K562 (cell line): ENCODE measurements around the gene CCNB1IP1. TPM values are rescaled to one million over a fixed set of nuclear protein-coding genes. Genes with fewer than 3 reads are reported as not detected.

Source experiments
- CC2D1A ChIP-seq: fragments of 450-650 bp; IDR thresholded peaks from 2 replicates; pipeline ENCODE4 v1.6.1; 2017; ENCODE audit warnings: mild to moderate bottlenecking
- CREB5 ChIP-seq: fragments of 250-450 bp; sonication (Bioruptor Pico); IDR thresholded peaks from 2 replicates; pipeline ENCODE4 v1.5.0; 2020; ENCODE audit warnings: mild to moderate bottlenecking
- DACH1 ChIP-seq: fragments of 450-650 bp; IDR thresholded peaks from 2 replicates; pipeline ENCODE4 v1.6.1; 2018; ENCODE audit not compliant: partially characterized antibody
- EP300 ChIP-seq: IDR thresholded peaks from 2 replicates; pipeline ENCODE4 v1.6.1; 2012; ENCODE audit warnings: low read length, improper control_type of control experiment
- ETS1 ChIP-seq: conservative IDR thresholded peaks from 2 replicates; pipeline ENCODE4 v1.6.1; 2011; ENCODE audit warnings: low read depth, mild to moderate bottlenecking, low read length; ENCODE audit not compliant: control insufficient read depth
- FOXK1 ChIP-seq: sonication (generic); formaldehyde crosslinking; IDR thresholded peaks from 2 replicates; pipeline ENCODE4 v1.8.0; 2022; ENCODE audit warnings: missing genetic modification reagents, mild to moderate bottlenecking, borderline replicate concordance
- FUS ChIP-seq: fragments of 200-400 bp; formaldehyde crosslinking; optimal IDR thresholded peaks from 2 replicates; pipeline ENCODE3; 2017; ENCODE audit warnings: low read depth, low read length
- MCM7 ChIP-seq, 2 experiments: fragments of 450-650 bp; IDR thresholded peaks; 2 replicates each; pipeline ENCODE4 v1.6.1; 2016 to 2018
- MECOM ChIP-seq: fragments of 250-450 bp; sonication (Bioruptor Pico); IDR thresholded peaks from 2 replicates; pipeline ENCODE4 v1.8.0; 2022; ENCODE audit warnings: inconsistent platforms
- MEF2A ChIP-seq: IDR thresholded peaks from 2 replicates; pipeline ENCODE4 v1.6.1; 2011; ENCODE audit warnings: low read depth, mild to moderate bottlenecking, low read length, moderate library complexity; ENCODE audit not compliant: control insufficient read depth
- MLX ChIP-seq, 2 experiments: fragments of 450-650 bp in 1 of 2; sonication (generic) in 1 of 2; formaldehyde crosslinking; conservative IDR thresholded peaks; 2 replicates each; pipeline versions ENCODE4 v1.4.0 to v1.8.1; 2020 to 2022; ENCODE audit warnings: mild to moderate bottlenecking in 1 of 2, missing genetic modification reagents in 1 of 2
- MTA1 ChIP-seq: fragments of 450-650 bp; IDR thresholded peaks from 2 replicates; pipeline ENCODE4 v1.6.1; 2017; ENCODE audit warnings: borderline replicate concordance
- MYC ChIP-seq, 2 experiments: fragments of 250-450 bp in 1 of 2; sonication (Bioruptor Pico) in 1 of 2; IDR thresholded peaks; 2 replicates each; pipeline versions ENCODE4 v1.5.1 to v1.6.1; 2012 to 2021; ENCODE audit warnings: low read depth in 2 of 2, borderline replicate concordance in 1 of 2, improper control_type of control experiment in 1 of 2, low read length in 1 of 2, mild to moderate bottlenecking in 1 of 2, moderate library complexity in 1 of 2
- ZNF121 ChIP-seq: sonication (generic); formaldehyde crosslinking; conservative IDR thresholded peaks from 2 replicates; pipeline ENCODE4 v1.8.0; 2022; ENCODE audit warnings: missing genetic modification reagents
- ZNF146 ChIP-seq: IDR thresholded peaks from one replicate; pipeline ENCODE4 v1.6.1; 2018; ENCODE audit warnings: missing compliant biosample characterization; ENCODE audit not compliant: unreplicated experiment
- ZNF318 ChIP-seq, 2 experiments: fragments of 450-650 bp; IDR thresholded peaks; 2 replicates each; pipeline ENCODE4 v1.6.1; 2016; ENCODE audit warnings: mild to moderate bottlenecking in 2 of 2, borderline replicate concordance in 1 of 2, low read depth in 1 of 2, moderate library complexity in 1 of 2
- polyA plus RNA-seq, 8 experiments: library from polyadenylated mRNA; depleted of rRNA in 4 of 8; stranded (reverse) in 5 of 8; unstranded in 3 of 8; fragments of >200 nt; fragmentation: Nextera tagmentation in 2 of 8; fragmentation: Illumina TruSeq in 1 of 8; extraction: Ambion mirVana in 2 of 8; extraction: Trizol in 1 of 8; gene quantifications; 2 replicates each; pipeline versions ENCODE4 v1.2.1 to v1.2.3, GENCODE V29; 2011 to 2014; ENCODE audit warnings: inconsistent platforms in 1 of 8, missing spikeins in 1 of 8
- total RNA-seq, 7 experiments: library from RNA; depleted of rRNA in 6 of 7; stranded (reverse); fragments of >200 nt in 6 of 7; fragmentation: Illumina TruSeq in 2 of 7; extraction: Trizol in 2 of 7; gene quantifications; 2 replicates each; pipeline versions ENCODE4 v1.2.1 to v1.2.3, GENCODE V29; 2011 to 2021; ENCODE audit warnings: low replicate concordance in 1 of 7

CCNB1IP1 gene
- total and polyA plus RNA-seq, 9 of the 15 experiments (the other 6 are each of a cell fraction or from before 2014, with no cell fraction given), result 51.8 to 152 (median 81.0) TPM

- TF ChIP-seq ZNF318 (IDR thresholded peaks at IDR 0.05; ENCODE audit: borderline replicate concordance in 1 of 2, low read depth in 1 of 2) (peak in 1 of 2 experiments; percentile 66; a peak in 1 of 4 replicates), DACH1 (no peak), MLX (CRISPR knock-in tag; conservative IDR thresholded peaks at IDR 0.05) (no peak), ZNF121 (CRISPR knock-in tag) (no peak), EP300 (peak; percentile 57), MECOM (CRISPR knock-in tag) (0 out of 2 replicates have a peak, but pooled peaks have one; percentile 47), CC2D1A (peak; percentile 83), CREB5 (CRISPR knock-in tag) (no peak), MYC (IDR thresholded peaks at IDR 0.05; ENCODE audit: low read depth, low read length) (0 out of 2 replicates have a peak, but pooled peaks have one; percentile 25), MYC (CRISPR knock-in tag; IDR thresholded peaks at IDR 0.05; ENCODE audit: borderline replicate concordance, low read depth) (no peak), MEF2A (no peak), MCM7 (IDR thresholded peaks at IDR 0.05) (no peak), ZNF146 (CRISPR knock-in tag) (no peak), FOXK1 (CRISPR knock-in tag) (no peak), MTA1 (peak; percentile 27; the same call in 1 of the 2 replicates), FUS (no peak), ETS1 (no peak)
Measured at GRCh38 chr14:20262642-20263128, 70.4 kb downstream of the CCNB1IP1 start (continued).
